GM23248 (cell line): ENCODE measurements around the gene CFAP97D2. TPM values are rescaled to one million over a fixed set of nuclear protein-coding genes. Genes with fewer than 3 reads are reported as not detected.

Source experiments
- DNase-seq: peaks from one replicate; pipeline ENCODE4 v3.0.0-alpha.2; 2015
- H2AFZ ChIP-seq: fragments of 200-600 bp; sonication (generic); 2 replicates; pipeline ENCODE4 v1.6.1; 2016; ENCODE audit warnings: antibody characterized with exemption
- H3F3A ChIP-seq: fragments of 200-600 bp; sonication (generic); 2 replicates; pipeline ENCODE4 v1.6.1; 2016; ENCODE audit warnings: mild to moderate bottlenecking, antibody characterized with exemption, mixed run types; ENCODE audit not compliant: insufficient read depth
- H3K27ac ChIP-seq: fragments of 200-600 bp; sonication (generic); 2 replicates; pipeline ENCODE4 v1.5.1; 2016; ENCODE audit warnings: mild to moderate bottlenecking
- H3K27me3 ChIP-seq: fragments of 200-600 bp; sonication (generic); replicated peaks from 2 replicates; pipeline ENCODE4 v1.6.1; 2016; ENCODE audit warnings: mild to moderate bottlenecking; ENCODE audit not compliant: insufficient read depth
- H3K36me3 ChIP-seq: fragments of 200-600 bp; sonication (generic); 2 replicates; pipeline ENCODE4 v1.6.1; 2016; ENCODE audit warnings: low read depth, mild to moderate bottlenecking
- H3K4me1 ChIP-seq: fragments of 200-600 bp; sonication (generic); 2 replicates; pipeline ENCODE4 v1.6.1; 2016; ENCODE audit warnings: mild to moderate bottlenecking; ENCODE audit not compliant: insufficient read depth
- H3K4me2 ChIP-seq: fragments of 200-600 bp; sonication (generic); one replicate; pipeline ENCODE4 v1.6.1; 2016; ENCODE audit warnings: mild to moderate bottlenecking; ENCODE audit not compliant: unreplicated experiment
- H3K4me3 ChIP-seq: fragments of 200-600 bp; sonication (generic); 2 replicates; pipeline ENCODE4 v1.5.1; 2016; ENCODE audit warnings: mild to moderate bottlenecking
- H3K79me2 ChIP-seq: fragments of 200-600 bp; sonication (generic); 2 replicates; pipeline ENCODE4 v1.6.1; 2016; ENCODE audit warnings: mild to moderate bottlenecking; ENCODE audit not compliant: insufficient read depth
- H3K9ac ChIP-seq: fragments of 200-600 bp; sonication (generic); 2 replicates; pipeline ENCODE4 v1.6.1; 2016; ENCODE audit warnings: mild to moderate bottlenecking
- H3K9me2 ChIP-seq: fragments of 200-600 bp; sonication (generic); 2 replicates; pipeline ENCODE4 v1.6.1; 2016; ENCODE audit warnings: mixed run types, mild to moderate bottlenecking, moderate library complexity; ENCODE audit not compliant: insufficient read depth
- H3K9me3 ChIP-seq: fragments of 200-600 bp; sonication (generic); one replicate; pipeline ENCODE4 v1.6.1; 2017; ENCODE audit warnings: low read depth
- H4K20me1 ChIP-seq: fragments of 200-600 bp; sonication (generic); 2 replicates; pipeline ENCODE4 v1.6.0; 2016; ENCODE audit not compliant: insufficient read depth
- EZH2 ChIP-seq: fragments of 200-600 bp; sonication (generic); IDR thresholded peaks from 2 replicates; pipeline ENCODE4 v1.6.1; 2018; ENCODE audit warnings: antibody characterized with exemption, mild to moderate bottlenecking; ENCODE audit not compliant: insufficient read depth, poor library complexity, severe bottlenecking
- EZH2phosphoT487 ChIP-seq: fragments of 200-600 bp; sonication (generic); IDR thresholded peaks from 2 replicates; pipeline ENCODE4 v1.6.1; 2018; ENCODE audit warnings: antibody characterized with exemption, moderate library complexity, mild to moderate bottlenecking, low read depth; ENCODE audit not compliant: insufficient read depth
- WGBS, 2 experiments: methylation state at CpG; one replicate each; pipeline ENCODE4 v1.1.6; 2015 to 2017; ENCODE audit warnings: low lambda C conversion rate in 2 of 2, low coverage in 1 of 2; ENCODE audit errors: missing lambda C conversion rate in 2 of 2; 5-methylcytosine and 5-hydroxymethylcytosine counted together
- in situ Hi-C: fragments of 300-500 bp; cut with MboI; formaldehyde crosslinking; loops from 2 replicates; pipeline ENCODE4 v1.15.0; 2020
- polyA plus RNA-seq: library from polyadenylated mRNA; unstranded; fragments of >200 nt; fragmentation: Nextera tagmentation; extraction: Ambion mirVana; gene quantifications from 2 replicates; pipeline ENCODE4 v1.2.1, GENCODE V29; 2016
- total RNA-seq: library from RNA; depleted of rRNA; stranded (reverse); fragments of >200 nt; shearing (Covaris generic); gene quantifications from 2 replicates; pipeline ENCODE4 v1.2.3, GENCODE V29; 2014

Gene CFAP97D2
- total and polyA plus RNA-seq, 2 experiments from 2014 or later = not detected

DNA sequence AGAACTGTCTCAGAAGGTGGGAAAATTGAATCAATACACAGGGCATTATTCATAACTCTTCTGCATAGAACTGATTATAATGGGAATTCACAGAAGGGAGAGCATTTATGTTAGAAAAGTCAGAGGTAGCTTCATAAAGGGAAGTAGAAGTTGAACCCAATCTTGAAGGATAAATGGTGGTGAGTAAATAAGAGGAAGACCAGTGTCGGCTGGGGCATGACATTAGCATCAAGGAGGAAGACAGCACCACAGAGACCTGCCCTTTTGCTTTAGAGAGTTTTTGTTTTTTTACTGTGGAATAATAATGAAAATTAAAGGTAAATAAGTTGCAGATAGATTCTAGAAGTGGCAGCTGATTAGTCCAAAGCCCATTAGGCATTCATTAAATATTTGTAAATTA, 77.5 kb downstream of the CFAP97D2 start:
- Histone ChIP-seq H4K20me1 (no peaks in the 10 kb centered on the region), H3K27me3 (no peaks in the 10 kb centered on the region), H3K36me3 (peaks cover 64% of the 10 kb centered on the region), H3K27ac (no peak overlapping the region), H3K9ac (no peak overlapping the region), H3K9me2 (no peaks in the 10 kb centered on the region), H3K4me2 (no peak overlapping the region), H2AFZ (no peak overlapping the region), H3K4me1 (no peaks in the 10 kb centered on the region), H3K79me2 (peaks cover 34% of the 10 kb centered on the region), H3K4me3 (no peak overlapping the region), H3K9me3 (no peaks in the 10 kb centered on the region), H3F3A (peaks cover 21% of the 10 kb centered on the region)
- no peak for DNase-seq
- in situ Hi-C loops = no loop called here
- TF ChIP-seq EZH2 = no peak
- TF ChIP-seq EZH2phosphoT487 = no peak
- WGBS, 2 experiments = 91 to 97% methylated on average over 1 of the region's 1 CpG

DNA sequence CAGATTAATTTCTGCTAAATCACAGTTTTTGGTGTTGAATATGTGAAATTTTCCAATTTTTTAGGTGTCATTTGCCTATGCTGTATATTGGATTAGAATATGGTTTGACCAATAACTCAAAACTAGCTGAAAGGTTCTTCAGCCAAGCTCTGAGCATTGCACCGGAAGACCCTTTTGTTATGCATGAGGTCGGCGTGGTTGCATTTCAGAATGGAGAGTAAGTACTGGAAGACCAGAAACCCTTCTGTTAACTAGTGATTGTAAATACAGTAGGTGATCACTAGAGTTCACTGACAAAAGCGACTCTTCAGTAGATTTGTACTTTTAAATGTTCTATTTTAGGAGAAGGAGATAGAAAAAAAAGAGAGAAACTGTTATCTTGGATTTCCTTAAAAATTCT, 78.0 kb downstream of the CFAP97D2 start:
- TF ChIP-seq EZH2 (no peak), EZH2phosphoT487 (no peak)
- WGBS, 2 experiments = 95 to 97% methylated on average over 4 of the region's 4 CpGs
- Histone ChIP-seq H3K9me2 (no peaks in the 10 kb centered on the region), H3K4me3 (no peak overlapping the region), H3K9ac (no peak overlapping the region), H3K4me2 (no peak overlapping the region), H3K9me3 (no peaks in the 10 kb centered on the region), H3K4me1 (no peaks in the 10 kb centered on the region), H4K20me1 (no peaks in the 10 kb centered on the region), H3F3A (peaks cover 26% of the 10 kb centered on the region), H2AFZ (no peak overlapping the region), H3K36me3 (peaks cover 67% of the 10 kb centered on the region), H3K79me2 (peaks cover 34% of the 10 kb centered on the region), H3K27me3 (no peaks in the 10 kb centered on the region), H3K27ac (no peak overlapping the region)
- DNase-seq = no peak
- in situ Hi-C loops = no loop called here

DNA sequence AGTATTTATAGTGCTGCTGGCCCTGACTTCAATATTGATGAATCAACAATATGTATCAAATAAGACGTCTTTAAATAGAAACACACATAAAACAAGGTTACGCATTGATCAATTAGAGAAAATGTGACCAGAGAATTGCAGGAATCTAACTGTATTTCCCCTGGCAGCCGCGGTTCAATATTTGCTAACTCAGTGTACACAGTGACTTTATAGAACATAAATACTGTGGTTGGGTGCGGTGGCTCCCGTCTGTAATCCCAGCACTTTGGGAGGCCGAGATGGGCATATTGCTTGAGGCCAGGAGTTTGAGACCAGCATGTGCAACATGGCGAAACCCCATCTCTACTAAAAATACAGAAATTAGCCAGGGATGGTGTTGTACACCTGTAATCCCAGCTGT, 79.5 kb downstream of the CFAP97D2 start:
- H3K4me2 ChIP-seq = no peak overlapping the region
- peaks cover 42% of the 10 kb centered on the region for H3F3A ChIP-seq
- H4K20me1 ChIP-seq = no peaks in the 10 kb centered on the region
- H3K4me1 ChIP-seq = no peaks in the 10 kb centered on the region
- no peak for DNase-seq
- TF ChIP-seq EZH2 = no peak
- no peak for TF ChIP-seq EZH2phosphoT487
- H3K27ac ChIP-seq = no peak overlapping the region
- no peaks in the 10 kb centered on the region for H3K9me2 ChIP-seq
- H3K4me3 ChIP-seq = no peak overlapping the region
- no peak overlapping the region for H2AFZ ChIP-seq
- H3K27me3 ChIP-seq = no peaks in the 10 kb centered on the region
- peaks cover 76% of the 10 kb centered on the region for H3K36me3 ChIP-seq
- in situ Hi-C loops = no loop called here
- WGBS, 2 experiments = 93 to 94% methylated on average over 8 of the region's 8 CpGs
- H3K9ac ChIP-seq = no peak overlapping the region
- peaks cover 23% of the 10 kb centered on the region for H3K79me2 ChIP-seq
- no peaks in the 10 kb centered on the region for H3K9me3 ChIP-seq

DNA sequence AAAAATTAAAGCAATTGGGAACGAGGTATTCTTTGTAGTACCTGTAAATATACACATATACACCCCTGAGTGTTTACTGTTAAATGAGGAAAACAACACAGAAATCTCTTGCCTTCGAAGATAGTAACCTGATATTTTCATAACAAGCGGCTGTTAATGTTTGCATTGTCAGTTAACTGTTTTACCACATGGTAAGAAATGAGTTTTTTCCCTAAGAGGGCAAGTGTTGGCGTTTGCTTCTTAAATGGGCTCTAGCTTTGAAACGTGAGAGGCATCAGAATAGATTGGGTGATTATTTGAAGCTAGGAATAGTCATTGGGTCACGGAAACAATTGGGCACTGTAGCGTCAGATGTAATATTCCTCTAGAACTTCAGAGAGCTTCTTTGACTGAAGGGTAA, 80.3 kb downstream of the CFAP97D2 start:
- H3K27ac ChIP-seq = no peak overlapping the region
- 91 to 95% methylated on average over 7 of the region's 7 CpGs for WGBS, 2 experiments
- H3K9me3 ChIP-seq = no peaks in the 10 kb centered on the region
- H3K4me2 ChIP-seq = no peak overlapping the region
- H3K79me2 ChIP-seq = peaks cover 16% of the 10 kb centered on the region; the same call in 1 of the 2 replicates
- in situ Hi-C loops = no loop called here
- H3K9ac ChIP-seq = no peak overlapping the region
- peaks cover 7% of the 10 kb centered on the region for H3K4me1 ChIP-seq
- H3K36me3 ChIP-seq = peaks cover 83% of the 10 kb centered on the region
- TF ChIP-seq EZH2 = no peak
- no peak for TF ChIP-seq EZH2phosphoT487
- no peaks in the 10 kb centered on the region for H3K9me2 ChIP-seq
- H3K4me3 ChIP-seq = no peak overlapping the region
- H4K20me1 ChIP-seq = no peaks in the 10 kb centered on the region
- peaks cover 50% of the 10 kb centered on the region for H3F3A ChIP-seq
- DNase-seq = no peak
- H3K27me3 ChIP-seq = no peaks in the 10 kb centered on the region
- no peak overlapping the region for H2AFZ ChIP-seq

DNA sequence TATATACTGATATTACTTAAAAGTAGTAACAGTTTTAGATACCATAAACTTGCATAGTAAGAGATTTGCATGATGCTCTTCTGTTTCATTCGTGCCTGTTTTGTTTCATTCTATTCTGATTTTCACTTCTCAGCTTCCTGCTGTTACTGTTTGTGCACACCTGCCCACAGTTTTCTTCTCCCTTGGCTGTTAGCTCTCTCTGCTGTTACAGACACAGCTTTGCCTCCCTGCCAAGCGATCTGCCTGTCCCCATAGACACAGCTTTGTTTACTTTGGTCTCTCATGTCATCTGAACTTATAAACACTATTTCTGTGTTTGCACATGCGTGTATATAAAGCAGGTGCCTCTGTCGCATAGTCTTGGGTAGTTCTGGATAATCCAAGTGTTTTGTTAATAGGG, 80.9 kb downstream of the CFAP97D2 start:
- in situ Hi-C loops = no loop called here
- H3K4me2 ChIP-seq = no peak overlapping the region
- peaks cover 13% of the 10 kb centered on the region for H3K4me1 ChIP-seq
- 0 out of 2 replicates have a peak, but pooled peaks cover 10% of the 10 kb centered on the region for H3K79me2 ChIP-seq
- WGBS, 2 experiments = 94 to 97% methylated on average over 4 of the region's 4 CpGs
- H3K27ac ChIP-seq = no peak overlapping the region
- no peak overlapping the region for H2AFZ ChIP-seq
- no peaks in the 10 kb centered on the region for H4K20me1 ChIP-seq
- H3K9me2 ChIP-seq = no peaks in the 10 kb centered on the region
- no peaks in the 10 kb centered on the region for H3K27me3 ChIP-seq
- TF ChIP-seq EZH2 (no peak), EZH2phosphoT487 (no peak)
- peaks cover 81% of the 10 kb centered on the region for H3K36me3 ChIP-seq
- DNase-seq = no peak
- H3K9ac ChIP-seq = no peak overlapping the region
- no peaks in the 10 kb centered on the region for H3K9me3 ChIP-seq
- H3K4me3 ChIP-seq = no peak overlapping the region
- H3F3A ChIP-seq = peaks cover 56% of the 10 kb centered on the region
